ENCODE results near the gene LOXL3.

- TF ChIP-seq CTCF (IDR thresholded peaks at IDR 0.05), result no peak
- TF ChIP-seq EZH2 (IDR thresholded peaks at IDR 0.05), result no peak
- TF ChIP-seq EZH2phosphoT487 (IDR thresholded peaks at IDR 0.05), result no peak
These were observed 20.3 kb downstream of the LOXL3 start for GRCh38 chr2:74533464-74533863.
